ENCODE data around the gene CPSF7.
A peak's percentile ranks its signal among the peaks of the same experiment; 100 is the strongest.

CPSF7 gene

GRCh38 chr11:61429346-61429690, 457 bp downstream of the CPSF7 start:
- Histone ChIP-seq H2AFZ (ENCODE audit: insufficient read depth, low read length, poor library complexity) (peak overlapping the region; percentile 94), H3K9ac (ENCODE audit: low read length) (peak overlapping the region; percentile 96), H3K27ac (ENCODE audit: low read depth, low read length) (peak overlapping the region; percentile 98), H3K4me1 (ENCODE audit: control insufficient read depth in 1 of 2, insufficient read depth in 2 of 2, low read length in 2 of 2) (peaks cover 3% of the 10 kb centered on the region in 2 experiments), H3K27me3 (ENCODE audit: insufficient read depth, low read length) (no peaks in the 10 kb centered on the region), H3K4ac (ENCODE audit: low read depth, low read length) (peak overlapping the region; percentile 87), H3K79me2 (ENCODE audit: control insufficient read depth, insufficient read depth, low read length, poor library complexity) (peaks cover 18% of the 10 kb centered on the region), H3K23ac (ENCODE audit: low read length) (no peak overlapping the region), H2AK5ac (ENCODE audit: low read length) (peak overlapping the region; percentile 90), H3K79me1 (ENCODE audit: low read length) (peaks cover 10% of the 10 kb centered on the region), H3K4me2 (ENCODE audit: low read length) (peak overlapping the region; percentile 83), H3K36me3 (ENCODE audit: control insufficient read depth in 1 of 2, insufficient read depth in 2 of 2, low read length in 2 of 2) (peaks cover 14 to 32% of the 10 kb centered on the region in 2 experiments), H4K91ac (ENCODE audit: low read depth, low read length) (peak overlapping the region; percentile 94), H3K18ac (ENCODE audit: low read length) (peak overlapping the region; percentile 99), H3K9me3 (ENCODE audit: insufficient read depth, low read depth, low read length) (peaks cover 1% of the 10 kb centered on the region), H4K12ac (ENCODE audit: low read depth, low read length) (peak overlapping the region; percentile 76), H3K4me3 (ENCODE audit: low read depth, low read length) (peak overlapping the region; percentile 89), H3K14ac (ENCODE audit: low read length) (peak overlapping the region; percentile 97), H2BK120ac (ENCODE audit: insufficient read depth, low read length, poor library complexity) (peak overlapping the region; percentile 65), H4K8ac (ENCODE audit: low read depth, low read length) (peak overlapping the region; percentile 91), H2BK12ac (ENCODE audit: low read length) (no peak overlapping the region), H2BK5ac (ENCODE audit: low read depth, low read length, poor library complexity) (peak overlapping the region; percentile 91)
- peak; percentile 80 to 85 for DNase-seq
- no CpG with 5 or more reads among the region's 37 CpGs for WGBS (ENCODE audit: extremely low coverage, insufficient coverage, insufficient read length)

- H3K27ac ChIP-seq (ENCODE audit: low read depth, low read length): no peak overlapping the region
- no peak overlapping the region for H3K14ac ChIP-seq (ENCODE audit: low read length)
- H3K9me3 ChIP-seq (ENCODE audit: insufficient read depth, low read depth, low read length): peaks cover 1% of the 10 kb centered on the region
- peaks cover 27 to 45% of the 10 kb centered on the region in 2 experiments for H3K36me3 ChIP-seq (ENCODE audit: control insufficient read depth in 1 of 2, insufficient read depth in 2 of 2, low read length in 2 of 2)
- no peak overlapping the region for H3K4me3 ChIP-seq (ENCODE audit: low read depth, low read length)
- H4K12ac ChIP-seq (ENCODE audit: low read depth, low read length): no peak overlapping the region
- no peak for DNase-seq
- no peak overlapping the region for H2AFZ ChIP-seq (ENCODE audit: insufficient read depth, low read length, poor library complexity)
- H3K79me1 ChIP-seq (ENCODE audit: low read length): peaks cover 10% of the 10 kb centered on the region
- no peak overlapping the region for H3K9ac ChIP-seq (ENCODE audit: low read length)
- peaks cover 11% of the 10 kb centered on the region for H3K79me2 ChIP-seq (ENCODE audit: control insufficient read depth, insufficient read depth, low read length, poor library complexity)
- H4K91ac ChIP-seq (ENCODE audit: low read depth, low read length): no peak overlapping the region
- peaks cover 0 to 3% of the 10 kb centered on the region in 2 experiments for H3K4me1 ChIP-seq (ENCODE audit: control insufficient read depth in 1 of 2, insufficient read depth in 2 of 2, low read length in 2 of 2)
- H3K18ac ChIP-seq (ENCODE audit: low read length): no peak overlapping the region
- H2BK120ac ChIP-seq (ENCODE audit: insufficient read depth, low read length, poor library complexity): no peak overlapping the region
- H2BK5ac ChIP-seq (ENCODE audit: low read depth, low read length, poor library complexity): no peak overlapping the region
- no peak overlapping the region for H3K23ac ChIP-seq (ENCODE audit: low read length)
- H2BK12ac ChIP-seq (ENCODE audit: low read length): no peak overlapping the region
- H3K27me3 ChIP-seq (ENCODE audit: insufficient read depth, low read length): no peaks in the 10 kb centered on the region
- no CpG with 5 or more reads among the region's 1 CpG for WGBS (ENCODE audit: extremely low coverage, insufficient coverage, insufficient read length)
- no peak overlapping the region for H4K8ac ChIP-seq (ENCODE audit: low read depth, low read length)
- H3K4me2 ChIP-seq (ENCODE audit: low read length): no peak overlapping the region
- no peak overlapping the region for H3K4ac ChIP-seq (ENCODE audit: low read depth, low read length)
- H2AK5ac ChIP-seq (ENCODE audit: low read length): no peak overlapping the region
These were observed 4.2 kb downstream of the CPSF7 start for GRCh38 chr11:61425367-61426131.

- H3K4me3 ChIP-seq (ENCODE audit: low read depth, low read length): no peak overlapping the region
- no peaks in the 10 kb centered on the region for H3K27me3 ChIP-seq (ENCODE audit: insufficient read depth, low read length)
- no peak overlapping the region for H3K4ac ChIP-seq (ENCODE audit: low read depth, low read length)
- WGBS (ENCODE audit: extremely low coverage, insufficient coverage, insufficient read length): no CpG with 5 or more reads among the region's 3 CpGs
- H2BK5ac ChIP-seq (ENCODE audit: low read depth, low read length, poor library complexity): no peak overlapping the region
- H3K27ac ChIP-seq (ENCODE audit: low read depth, low read length): no peak overlapping the region
- no peak overlapping the region for H3K18ac ChIP-seq (ENCODE audit: low read length)
- no peaks in the 10 kb centered on the region for H3K79me2 ChIP-seq (ENCODE audit: control insufficient read depth, insufficient read depth, low read length, poor library complexity)
- H3K4me1 ChIP-seq (ENCODE audit: control insufficient read depth in 1 of 2, insufficient read depth in 2 of 2, low read length in 2 of 2): no peaks in the 10 kb centered on the region
- H3K9me3 ChIP-seq (ENCODE audit: insufficient read depth, low read depth, low read length): no peaks in the 10 kb centered on the region
- H3K36me3 ChIP-seq (ENCODE audit: control insufficient read depth in 1 of 2, insufficient read depth in 2 of 2, low read length in 2 of 2): peaks cover 36 to 59% of the 10 kb centered on the region in 2 experiments
- no peak overlapping the region for H3K9ac ChIP-seq (ENCODE audit: low read length)
- no peak overlapping the region for H3K23ac ChIP-seq (ENCODE audit: low read length)
- H4K91ac ChIP-seq (ENCODE audit: low read depth, low read length): no peak overlapping the region
- H2BK12ac ChIP-seq (ENCODE audit: low read length): no peak overlapping the region
- H2AFZ ChIP-seq (ENCODE audit: insufficient read depth, low read length, poor library complexity): no peak overlapping the region
- no peak overlapping the region for H3K14ac ChIP-seq (ENCODE audit: low read length)
- no peak for DNase-seq
- H2AK5ac ChIP-seq (ENCODE audit: low read length): no peak overlapping the region
- no peak overlapping the region for H2BK120ac ChIP-seq (ENCODE audit: insufficient read depth, low read length, poor library complexity)
- no peak overlapping the region for H4K12ac ChIP-seq (ENCODE audit: low read depth, low read length)
- H4K8ac ChIP-seq (ENCODE audit: low read depth, low read length): no peak overlapping the region
- H3K79me1 ChIP-seq (ENCODE audit: low read length): no peaks in the 10 kb centered on the region
- H3K4me2 ChIP-seq (ENCODE audit: low read length): no peak overlapping the region
These were observed 7.5 kb downstream of the CPSF7 start for GRCh38 chr11:61422226-61422625.

GRCh38 chr11:61418136-61418535, 11.6 kb downstream of the CPSF7 start:
- H2BK120ac ChIP-seq (ENCODE audit: insufficient read depth, low read length, poor library complexity): no peak overlapping the region
- no peaks in the 10 kb centered on the region for H3K79me1 ChIP-seq (ENCODE audit: low read length)
- H3K4me3 ChIP-seq (ENCODE audit: low read depth, low read length): no peak overlapping the region
- H3K27me3 ChIP-seq (ENCODE audit: insufficient read depth, low read length): no peaks in the 10 kb centered on the region
- no peak overlapping the region for H2AFZ ChIP-seq (ENCODE audit: insufficient read depth, low read length, poor library complexity)
- no peaks in the 10 kb centered on the region for H3K79me2 ChIP-seq (ENCODE audit: control insufficient read depth, insufficient read depth, low read length, poor library complexity)
- H3K9me3 ChIP-seq (ENCODE audit: insufficient read depth, low read depth, low read length): no peaks in the 10 kb centered on the region
- H3K9ac ChIP-seq (ENCODE audit: low read length): no peak overlapping the region
- no peak overlapping the region for H3K27ac ChIP-seq (ENCODE audit: low read depth, low read length)
- no peak overlapping the region for H2AK5ac ChIP-seq (ENCODE audit: low read length)
- H4K91ac ChIP-seq (ENCODE audit: low read depth, low read length): no peak overlapping the region
- no peak overlapping the region for H3K4me2 ChIP-seq (ENCODE audit: low read length)
- H3K36me3 ChIP-seq (ENCODE audit: control insufficient read depth in 1 of 2, insufficient read depth in 2 of 2, low read length in 2 of 2): peaks cover 45 to 75% of the 10 kb centered on the region in 2 experiments
- no peak overlapping the region for H2BK5ac ChIP-seq (ENCODE audit: low read depth, low read length, poor library complexity)
- H3K4ac ChIP-seq (ENCODE audit: low read depth, low read length): no peak overlapping the region
- H4K12ac ChIP-seq (ENCODE audit: low read depth, low read length): no peak overlapping the region
- no peak overlapping the region for H3K18ac ChIP-seq (ENCODE audit: low read length)
- no peak overlapping the region for H4K8ac ChIP-seq (ENCODE audit: low read depth, low read length)
- no peak for DNase-seq
- no peak overlapping the region for H3K23ac ChIP-seq (ENCODE audit: low read length)
- H3K14ac ChIP-seq (ENCODE audit: low read length): no peak overlapping the region
- no peaks in the 10 kb centered on the region for H3K4me1 ChIP-seq (ENCODE audit: control insufficient read depth in 1 of 2, insufficient read depth in 2 of 2, low read length in 2 of 2)
- H2BK12ac ChIP-seq (ENCODE audit: low read length): no peak overlapping the region

All from trophoblast cell (in vitro differentiated cells and primary cell).